Hepatocyte (in vitro differentiated cells): Measurements from ENCODE around the gene MREG. TPM values are rescaled to one million over a fixed set of nuclear protein-coding genes. Genes with fewer than 3 reads are reported as not detected.
A peak's percentile ranks its signal among the peaks of the same experiment; 100 is the strongest.

Experiments
- DNase-seq: peaks from one replicate; pipeline ENCODE4 v3.0.0-alpha.2; 2016; ENCODE audit warnings: low spot score
- H2AFZ ChIP-seq: fragments of 200-600 bp; sonication (generic); 2 replicates; pipeline ENCODE4 v1.6.0; 2016; ENCODE audit warnings: antibody characterized with exemption, mild to moderate bottlenecking
- H3K27ac ChIP-seq: fragments of 200-600 bp; sonication (generic); 2 replicates; pipeline ENCODE4 v1.5.1; 2016; ENCODE audit warnings: mild to moderate bottlenecking
- H3K27me3 ChIP-seq: fragments of 200-600 bp; sonication (generic); 2 replicates; pipeline ENCODE4 v1.6.1; 2016
- H3K36me3 ChIP-seq: fragments of 200-600 bp; sonication (generic); replicated peaks from 2 replicates; pipeline ENCODE4 v1.5.1; 2016; ENCODE audit warnings: low read depth; ENCODE audit not compliant: insufficient read depth
- H3K4me1 ChIP-seq: fragments of 200-600 bp; sonication (generic); 2 replicates; pipeline ENCODE4 v1.5.1; 2016; ENCODE audit warnings: mild to moderate bottlenecking, moderate library complexity; ENCODE audit not compliant: insufficient read depth
- H3K4me2 ChIP-seq: fragments of 200-600 bp; sonication (generic); 2 replicates; pipeline ENCODE4 v1.6.0; 2016
- H3K4me3 ChIP-seq: fragments of 200-600 bp; sonication (generic); 2 replicates; pipeline ENCODE4 v1.5.1; 2016; ENCODE audit warnings: mild to moderate bottlenecking
- H3K79me2 ChIP-seq: fragments of 200-600 bp; sonication (generic); 2 replicates; pipeline ENCODE4 v1.6.0; 2017; ENCODE audit warnings: mild to moderate bottlenecking
- H3K9me2 ChIP-seq: fragments of 200-600 bp; sonication (generic); replicated peaks from 2 replicates; pipeline ENCODE4 v1.6.0; 2017; ENCODE audit warnings: mild to moderate bottlenecking; ENCODE audit not compliant: insufficient read depth
- H3K9me3 ChIP-seq: fragments of 200-600 bp; sonication (generic); 2 replicates; pipeline ENCODE4 v1.5.1; 2016; ENCODE audit warnings: low read depth, mild to moderate bottlenecking
- H4K20me1 ChIP-seq: fragments of 200-600 bp; sonication (generic); 2 replicates; pipeline ENCODE4 v1.6.0; 2016; ENCODE audit warnings: mild to moderate bottlenecking; ENCODE audit not compliant: insufficient read depth, poor library complexity, severe bottlenecking
- EZH2 ChIP-seq: fragments of 200-600 bp; sonication (generic); IDR thresholded peaks from 2 replicates; pipeline ENCODE4 v1.6.1; 2016; ENCODE audit warnings: antibody characterized with exemption, mild to moderate bottlenecking, borderline replicate concordance
- EZH2phosphoT487 ChIP-seq: fragments of 200-600 bp; sonication (generic); IDR thresholded peaks from one replicate; pipeline ENCODE4 v1.6.1; 2018; ENCODE audit warnings: antibody characterized with exemption, mild to moderate bottlenecking, low read depth, moderate library complexity; ENCODE audit not compliant: unreplicated experiment, severe bottlenecking
- WGBS: methylation state at CpG from one replicate; pipeline ENCODE4 v1.1.6; 2016; ENCODE audit warnings: low lambda C conversion rate; ENCODE audit errors: missing lambda C conversion rate; 5-methylcytosine and 5-hydroxymethylcytosine counted together
- polyA plus RNA-seq: library from polyadenylated mRNA; unstranded; fragments of >200 nt; fragmentation: Nextera tagmentation; extraction: Ambion mirVana; gene quantifications from 2 replicates; pipeline ENCODE4 v1.2.1, GENCODE V29; 2016
- total RNA-seq: library from RNA; depleted of rRNA; stranded (reverse); fragments of >200 nt; gene quantifications from 2 replicates; pipeline ENCODE4 v1.2.3, GENCODE V29; 2014
- TF ChIP-seq, protein P1 (sequence below): fragments of 200-600 bp; sonication (generic); IDR thresholded peaks from 2 replicates; pipeline ENCODE4 v1.5.1; 2016; ENCODE audit warnings: antibody characterized with exemption, mild to moderate bottlenecking; ENCODE audit not compliant: poor library complexity

The MREG gene
- total and polyA plus RNA-seq, 2 experiments from 2014 or later, result 5.6 to 12.9 TPM

DNA sequence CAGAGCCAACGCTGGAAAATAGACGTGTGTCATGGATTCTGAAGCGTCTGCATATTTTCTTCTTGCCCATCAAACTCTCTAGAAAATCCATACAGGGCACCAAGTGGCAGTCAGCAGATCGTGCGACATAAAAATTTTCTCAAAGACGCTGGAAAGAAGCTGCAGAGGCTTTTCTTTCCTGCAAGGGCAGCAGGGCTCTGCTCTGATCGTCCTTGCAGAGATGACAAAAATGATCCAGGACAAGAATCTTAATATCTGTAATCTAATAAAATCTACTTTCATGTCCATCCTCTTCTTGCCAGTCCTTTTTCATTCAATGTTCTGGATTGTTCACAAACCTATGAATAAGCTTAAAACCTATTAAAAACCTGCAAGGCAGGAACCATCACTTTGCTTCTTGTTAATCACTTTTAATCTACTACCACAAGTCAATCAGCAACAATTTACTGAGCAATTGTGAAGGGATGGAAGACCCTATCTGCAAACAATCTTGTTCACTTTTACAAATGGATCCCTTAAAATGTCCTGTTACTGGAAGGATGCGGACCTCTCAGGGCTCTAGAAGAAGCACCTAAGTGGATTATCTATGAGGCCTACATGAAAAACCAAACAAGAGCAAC, 93.6 kb downstream of the MREG start:
- 54% methylated on average over 8 of the region's 8 CpGs for WGBS
- H3K4me1 ChIP-seq, result peaks cover 22% of the 10 kb centered on the region
- no peaks in the 10 kb centered on the region for H3K9me3 ChIP-seq
- H2AFZ ChIP-seq, result no peak overlapping the region
- TF ChIP-seq EZH2 (no peak), EZH2phosphoT487 (no peak)
- TF ChIP-seq, protein P1, sequence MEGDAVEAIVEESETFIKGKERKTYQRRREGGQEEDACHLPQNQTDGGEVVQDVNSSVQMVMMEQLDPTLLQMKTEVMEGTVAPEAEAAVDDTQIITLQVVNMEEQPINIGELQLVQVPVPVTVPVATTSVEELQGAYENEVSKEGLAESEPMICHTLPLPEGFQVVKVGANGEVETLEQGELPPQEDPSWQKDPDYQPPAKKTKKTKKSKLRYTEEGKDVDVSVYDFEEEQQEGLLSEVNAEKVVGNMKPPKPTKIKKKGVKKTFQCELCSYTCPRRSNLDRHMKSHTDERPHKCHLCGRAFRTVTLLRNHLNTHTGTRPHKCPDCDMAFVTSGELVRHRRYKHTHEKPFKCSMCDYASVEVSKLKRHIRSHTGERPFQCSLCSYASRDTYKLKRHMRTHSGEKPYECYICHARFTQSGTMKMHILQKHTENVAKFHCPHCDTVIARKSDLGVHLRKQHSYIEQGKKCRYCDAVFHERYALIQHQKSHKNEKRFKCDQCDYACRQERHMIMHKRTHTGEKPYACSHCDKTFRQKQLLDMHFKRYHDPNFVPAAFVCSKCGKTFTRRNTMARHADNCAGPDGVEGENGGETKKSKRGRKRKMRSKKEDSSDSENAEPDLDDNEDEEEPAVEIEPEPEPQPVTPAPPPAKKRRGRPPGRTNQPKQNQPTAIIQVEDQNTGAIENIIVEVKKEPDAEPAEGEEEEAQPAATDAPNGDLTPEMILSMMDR, result no peak
- no peaks in the 10 kb centered on the region for H4K20me1 ChIP-seq
- no peak for DNase-seq
- H3K27me3 ChIP-seq, result no peaks in the 10 kb centered on the region
- H3K27ac ChIP-seq, result no peak overlapping the region
- no peaks in the 10 kb centered on the region for H3K79me2 ChIP-seq
- H3K4me2 ChIP-seq, result no peak overlapping the region
- no peaks in the 10 kb centered on the region for H3K9me2 ChIP-seq
- no peaks in the 10 kb centered on the region for H3K36me3 ChIP-seq
- no peak overlapping the region for H3K4me3 ChIP-seq

DNA sequence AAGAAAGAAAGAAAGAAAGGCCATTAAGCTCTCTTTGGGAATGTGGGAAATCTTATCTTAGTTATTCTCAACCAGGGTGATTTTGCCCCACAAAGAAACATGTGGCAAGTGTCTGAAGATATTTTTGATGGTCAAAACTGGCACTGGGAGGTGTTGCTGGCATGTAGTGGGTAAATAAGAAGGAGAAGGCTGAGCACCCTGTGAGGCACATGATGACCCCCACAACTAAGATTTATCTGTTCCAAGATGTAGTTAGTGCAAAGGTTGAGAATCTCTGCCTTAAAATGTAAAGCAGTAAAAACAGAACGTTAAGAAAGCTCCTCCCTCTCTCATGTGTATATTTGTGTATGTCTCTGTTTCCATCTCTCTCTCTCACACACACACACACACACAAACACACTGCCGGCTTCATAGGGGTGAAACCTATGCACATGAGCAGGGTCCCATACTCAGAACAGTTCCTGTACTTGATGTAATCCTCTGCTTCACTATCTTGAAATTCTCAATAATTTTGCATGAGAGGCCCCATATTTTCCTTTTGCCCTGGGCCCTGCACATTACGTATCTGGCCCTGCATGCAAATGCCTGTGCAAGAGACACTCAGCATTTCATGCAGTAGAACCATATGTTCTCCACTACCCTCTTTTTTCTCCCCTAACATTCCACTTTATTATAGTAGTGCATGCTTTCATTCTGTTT, 94.3 kb downstream of the MREG start:
- Histone ChIP-seq H3K27ac (peak overlapping the region; percentile 38), H3K9me2 (no peaks in the 10 kb centered on the region), H2AFZ (peak overlapping the region; percentile 21), H3K4me2 (peak overlapping the region; percentile 7), H3K36me3 (no peaks in the 10 kb centered on the region), H4K20me1 (no peaks in the 10 kb centered on the region), H3K27me3 (no peaks in the 10 kb centered on the region), H3K9me3 (no peaks in the 10 kb centered on the region), H3K79me2 (no peaks in the 10 kb centered on the region), H3K4me3 (no peak overlapping the region), H3K4me1 (peaks cover 22% of the 10 kb centered on the region)
- TF ChIP-seq EZH2 (no peak), EZH2phosphoT487 (no peak)
- TF ChIP-seq, protein P1, result no peak
- no peak for DNase-seq
- 47% methylated on average over 3 of the region's 3 CpGs for WGBS

DNA sequence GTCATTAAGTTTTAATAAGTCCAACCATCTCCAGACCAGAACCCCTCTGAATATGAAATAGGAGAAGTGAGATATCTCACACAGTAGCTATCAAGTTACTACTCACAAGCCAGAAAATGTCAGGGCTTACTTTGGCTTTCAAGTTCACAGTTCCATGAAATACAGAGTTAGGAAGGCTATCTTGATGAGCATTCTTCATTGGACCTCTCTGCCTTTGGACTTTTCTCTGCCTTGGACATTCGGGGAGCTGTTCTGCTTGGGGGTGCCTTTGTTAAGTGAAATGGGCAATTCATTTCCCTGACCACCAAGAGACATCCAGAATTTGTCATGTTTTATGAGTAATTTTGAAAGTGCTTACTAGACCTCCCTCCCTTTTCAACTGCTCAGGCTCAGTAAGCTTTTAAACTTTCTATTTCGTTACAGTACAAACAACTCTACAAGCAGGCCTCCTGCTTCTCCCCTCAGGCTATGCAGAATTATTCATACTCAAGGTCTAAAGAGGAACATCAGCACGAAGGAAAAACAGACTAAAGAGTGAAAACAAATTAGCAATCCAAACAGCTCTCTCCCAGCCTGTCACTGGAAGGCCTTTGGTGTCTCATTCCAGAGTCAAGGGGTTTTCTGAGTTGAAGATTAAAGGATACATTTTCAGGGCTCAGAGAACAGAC, 95.3 kb downstream of the MREG start:
- peak overlapping the region; percentile 38 for H3K27ac ChIP-seq

More for the DNA sequence above, 95.3 kb downstream of the MREG start:
- Histone ChIP-seq H4K20me1 (no peaks in the 10 kb centered on the region), H3K9me3 (no peaks in the 10 kb centered on the region), H3K36me3 (no peaks in the 10 kb centered on the region), H2AFZ (peak overlapping the region; percentile 21), H3K4me3 (no peak overlapping the region), H3K4me2 (peak overlapping the region; percentile 7), H3K27me3 (no peaks in the 10 kb centered on the region), H3K79me2 (no peaks in the 10 kb centered on the region), H3K9me2 (no peaks in the 10 kb centered on the region), H3K4me1 (peaks cover 22% of the 10 kb centered on the region)
- WGBS, result 40% methylated on average over 3 of the region's 3 CpGs
- DNase-seq, result peak; percentile 31
- TF ChIP-seq EZH2, result no peak
- TF ChIP-seq, protein P1, result no peak
- TF ChIP-seq EZH2phosphoT487, result no peak
